Stimulated activated naive CD8-positive, alpha-beta T cell treated with anti-CD3 and anti-CD28 coated beads, Interleukin-15, amount 100 ng/mL, for 72 hours (primary cell): Measurements from ENCODE around the gene ZNF138.
A peak's percentile ranks its signal among the peaks of the same experiment; 100 is the strongest.

Experiments used
- ATAC-seq: fragments of 150-1000 bp; cut with Tn5 transposase; 2 replicates; pipeline ENCODE4 v1.10.0; 2021; ENCODE audit warnings: mild to moderate bottlenecking, moderate library complexity
- DNase-seq, 2 donors: peaks; one replicate each; pipeline ENCODE4 v3.0.0; 2021 to 2022
- H3K27ac Mint-ChIP-seq, 2 donors: one replicate each; pipeline ENCODE4 v1.8.0; 2022; ENCODE audit warnings: mild to moderate bottlenecking in 2 of 2, mixed read lengths in 2 of 2, moderate library complexity in 2 of 2
- H3K27me3 Mint-ChIP-seq: one replicate; pipeline ENCODE4 v1.8.0; 2022; ENCODE audit warnings: mixed read lengths
- H3K4me1 Mint-ChIP-seq: one replicate; pipeline ENCODE4 v1.8.0; 2022; ENCODE audit warnings: mild to moderate bottlenecking, mixed read lengths
- H3K4me3 Mint-ChIP-seq, 2 donors: one replicate each; pipeline ENCODE4 v1.8.0; 2022; ENCODE audit warnings: mild to moderate bottlenecking in 2 of 2, mixed read lengths in 2 of 2, moderate library complexity in 1 of 2
- H3K9me3 Mint-ChIP-seq, 2 donors: one replicate each; pipeline ENCODE4 v1.8.0; 2022; ENCODE audit warnings: mixed read lengths in 2 of 2

Gene ZNF138

DNA sequence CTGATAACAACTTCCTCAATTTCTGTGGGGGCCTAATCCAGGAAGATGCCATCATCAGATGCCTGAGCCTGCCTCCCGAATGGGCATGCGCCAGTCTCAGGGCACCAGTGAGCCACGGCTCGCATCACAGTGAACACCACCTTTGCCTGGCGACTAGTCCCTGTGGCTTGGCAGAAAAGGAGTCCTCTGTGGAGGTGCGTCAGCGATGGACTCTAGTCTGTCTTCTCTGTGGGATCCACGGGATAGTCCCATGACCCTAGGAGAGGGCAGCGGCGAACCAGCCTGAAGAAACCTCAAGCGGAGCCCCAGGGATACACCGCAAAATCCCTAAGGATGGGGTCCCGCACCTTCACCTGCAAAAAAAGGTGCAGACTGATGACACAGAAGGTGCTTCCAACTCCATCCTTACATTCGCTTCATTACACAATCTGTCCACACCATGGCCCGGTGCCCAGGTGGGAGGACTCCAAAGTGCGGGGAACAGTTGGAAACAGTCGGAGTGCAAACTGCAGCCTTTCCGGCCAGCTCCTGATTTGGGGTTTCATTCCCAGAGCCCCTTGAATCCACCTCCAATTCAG lies 73.7 kb downstream of the ZNF138 start:
- Mint-ChIP-seq H3K9me3 (peaks cover 0 to 23% of the 10 kb centered on the region in 2 donors), H3K4me1 (no peaks in the 10 kb centered on the region), H3K4me3 (no peak overlapping the region), H3K27me3 (peaks cover 8% of the 10 kb centered on the region), H3K27ac (no peak overlapping the region)
- DNase-seq, result no peak
- no peak for ATAC-seq

DNA sequence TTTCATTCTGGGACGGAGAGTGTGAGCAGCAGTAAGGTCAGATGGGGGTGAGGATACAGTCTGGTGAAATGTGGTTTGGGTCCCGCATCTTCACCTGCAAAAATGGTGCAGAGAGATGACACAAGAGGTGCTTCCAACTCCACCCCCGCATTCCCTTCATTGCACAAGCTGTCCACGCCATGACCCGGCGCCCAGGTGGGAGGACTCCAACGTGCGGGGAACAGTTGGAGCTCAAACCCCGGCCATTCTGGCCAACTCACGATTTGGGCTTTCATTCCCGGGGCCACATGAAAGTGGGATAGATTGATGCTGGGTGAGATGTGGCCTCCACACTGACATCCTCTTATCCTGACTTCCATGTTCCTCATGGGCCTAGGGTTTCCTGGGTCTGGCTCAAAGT lies 74.3 kb downstream of the ZNF138 start:
- DNase-seq (no peak), ATAC-seq (no peak)
- peaks cover 0 to 23% of the 10 kb centered on the region in 2 donors for H3K9me3 Mint-ChIP-seq
- peaks cover 8% of the 10 kb centered on the region for H3K27me3 Mint-ChIP-seq
- H3K27ac Mint-ChIP-seq, result no peak overlapping the region
- H3K4me1 Mint-ChIP-seq, result no peaks in the 10 kb centered on the region
- H3K4me3 Mint-ChIP-seq, result no peak overlapping the region

GRCh38 chr7:64869121-64869725 lies 75.0 kb downstream of the ZNF138 start:
- H3K27ac Mint-ChIP-seq, result no peak overlapping the region
- H3K9me3 Mint-ChIP-seq, result peaks cover 0 to 23% of the 10 kb centered on the region in 2 donors
- no peak overlapping the region for H3K4me3 Mint-ChIP-seq
- no peaks in the 10 kb centered on the region for H3K4me1 Mint-ChIP-seq
- DNase-seq (no peak), ATAC-seq (no peak)
- peaks cover 8% of the 10 kb centered on the region for H3K27me3 Mint-ChIP-seq

DNA sequence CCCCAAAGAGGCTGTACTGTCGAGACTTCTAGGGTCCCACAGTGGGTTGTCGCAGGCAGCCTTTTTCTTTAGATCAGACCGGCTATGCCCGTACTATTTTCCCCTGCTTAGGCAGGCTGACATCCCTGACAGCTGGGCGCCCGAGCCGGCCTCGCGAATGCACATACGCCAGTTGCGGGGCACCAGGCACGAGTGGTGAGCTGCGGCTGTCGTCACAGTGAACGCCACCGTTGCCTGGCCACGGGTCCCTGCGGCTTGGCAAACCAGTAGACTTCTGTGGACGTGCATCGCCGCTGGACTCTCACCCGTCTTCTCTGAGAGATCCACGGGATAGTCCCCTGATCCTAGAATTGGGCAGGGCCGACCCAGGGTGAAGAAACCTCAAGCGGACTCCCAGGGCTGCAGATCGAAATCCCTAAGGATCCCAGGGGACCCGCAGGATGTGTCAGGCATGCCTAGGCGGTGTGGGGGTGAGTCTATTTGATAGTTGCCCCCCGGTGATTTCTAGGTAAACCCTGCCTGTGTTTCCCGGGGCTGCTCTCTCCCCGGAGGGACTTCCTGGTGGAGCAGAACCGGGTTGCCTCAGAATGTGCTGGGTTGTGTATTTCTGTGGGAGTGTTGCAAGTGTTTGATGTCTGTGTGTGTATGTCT lies 75.8 kb downstream of the ZNF138 start:
- ATAC-seq (no peak), DNase-seq (no peak)
- H3K9me3 Mint-ChIP-seq, result peaks cover 0 to 23% of the 10 kb centered on the region in 2 donors
- no peaks in the 10 kb centered on the region for H3K4me1 Mint-ChIP-seq
- no peak overlapping the region for H3K27ac Mint-ChIP-seq
- no peak overlapping the region for H3K4me3 Mint-ChIP-seq
- H3K27me3 Mint-ChIP-seq, result peaks cover 8% of the 10 kb centered on the region

- no peak overlapping the region for H3K27ac Mint-ChIP-seq
- H3K4me1 Mint-ChIP-seq, result no peaks in the 10 kb centered on the region
- DNase-seq (no peak), ATAC-seq (no peak)
- peaks cover 7% of the 10 kb centered on the region for H3K27me3 Mint-ChIP-seq
- peaks cover 0 to 23% of the 10 kb centered on the region in 2 donors for H3K9me3 Mint-ChIP-seq
- H3K4me3 Mint-ChIP-seq, result no peak overlapping the region
Observed at GRCh38 chr7:64870656-64871055, 76.4 kb downstream of the ZNF138 start.

GRCh38 chr7:64871761-64872160 lies 77.5 kb downstream of the ZNF138 start:
- Mint-ChIP-seq H3K4me1 (peaks cover under 1% of the 10 kb centered on the region), H3K27ac (no peak overlapping the region), H3K9me3 (peaks cover 0 to 23% of the 10 kb centered on the region in 2 donors), H3K4me3 (no peak overlapping the region), H3K27me3 (peaks cover 6% of the 10 kb centered on the region)
- DNase-seq, result no peak
- ATAC-seq, result no peak

- H3K27me3 Mint-ChIP-seq, result peaks cover 14% of the 10 kb centered on the region
- H3K27ac Mint-ChIP-seq, result no peak overlapping the region
- peaks cover 8% of the 10 kb centered on the region for H3K4me1 Mint-ChIP-seq
- H3K4me3 Mint-ChIP-seq, result no peak overlapping the region
- no peak for ATAC-seq
- H3K9me3 Mint-ChIP-seq, result peaks cover 0 to 22% of the 10 kb centered on the region in 2 donors
- no peak for DNase-seq
Observed at GRCh38 chr7:64872351-64873154, 78.3 kb downstream of the ZNF138 start.

GRCh38 chr7:64873155-64873500 lies 78.9 kb downstream of the ZNF138 start:
- ATAC-seq, result no peak
- Mint-ChIP-seq H3K4me3 (no peak overlapping the region), H3K27me3 (peaks cover 20% of the 10 kb centered on the region), H3K27ac (no peak overlapping the region), H3K4me1 (peaks cover 13% of the 10 kb centered on the region), H3K9me3 (peaks cover 0 to 18% of the 10 kb centered on the region in 2 donors)
- DNase-seq, result no peak

DNA sequence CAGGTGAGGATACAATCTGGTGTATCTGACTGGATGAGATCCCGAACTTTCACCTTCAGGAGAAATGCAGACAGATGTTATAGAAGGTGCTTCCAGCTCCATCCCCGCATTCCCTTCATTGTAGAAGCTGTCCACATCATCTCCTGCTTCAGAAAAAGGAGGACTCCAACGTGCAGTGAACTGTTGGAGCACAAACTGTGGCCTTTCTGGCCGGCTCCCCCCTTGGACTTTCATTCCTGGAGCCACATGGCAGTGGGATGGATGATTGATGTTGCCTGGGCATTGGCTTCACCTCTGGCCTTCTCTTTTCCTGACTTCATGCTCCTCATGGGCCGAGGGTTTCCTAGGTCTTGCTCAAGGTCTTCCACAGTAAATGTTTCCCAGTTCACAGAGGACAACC lies 79.3 kb downstream of the ZNF138 start:
- no peak for ATAC-seq
- Mint-ChIP-seq H3K9me3 (peaks cover 0 to 18% of the 10 kb centered on the region in 2 donors), H3K27me3 (peaks cover 20% of the 10 kb centered on the region)

DNA sequence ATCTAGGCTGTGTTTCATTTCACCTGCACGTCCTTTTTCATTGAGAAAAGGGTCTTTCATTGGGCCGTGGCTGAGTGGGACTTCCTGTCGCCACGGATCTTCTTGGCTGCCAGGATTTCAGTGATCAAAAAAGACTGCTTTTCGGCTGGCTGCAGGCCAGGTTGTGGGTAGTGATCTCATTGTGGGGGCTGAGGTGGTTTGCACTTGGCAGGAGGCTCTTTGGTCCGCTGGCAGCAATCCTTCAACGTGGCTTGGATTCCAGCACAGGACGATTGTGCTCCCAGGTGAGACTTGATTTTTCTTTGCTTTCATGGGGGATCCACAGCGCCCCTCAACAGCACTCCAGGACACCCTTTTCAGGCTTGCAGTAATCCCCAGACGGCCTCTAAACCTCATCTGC lies 79.9 kb downstream of the ZNF138 start:
- Mint-ChIP-seq H3K27me3 (peaks cover 20% of the 10 kb centered on the region), H3K9me3 (peaks cover 0 to 18% of the 10 kb centered on the region in 2 donors), H3K4me3 (no peak overlapping the region), H3K27ac (no peak overlapping the region), H3K4me1 (peaks cover 13% of the 10 kb centered on the region)
- DNase-seq (no peak), ATAC-seq (no peak)

More for the DNA sequence above, 79.3 kb downstream of the ZNF138 start:
- no peak for DNase-seq
- no peak overlapping the region for H3K27ac Mint-ChIP-seq
- peaks cover 13% of the 10 kb centered on the region for H3K4me1 Mint-ChIP-seq
- no peak overlapping the region for H3K4me3 Mint-ChIP-seq

DNA sequence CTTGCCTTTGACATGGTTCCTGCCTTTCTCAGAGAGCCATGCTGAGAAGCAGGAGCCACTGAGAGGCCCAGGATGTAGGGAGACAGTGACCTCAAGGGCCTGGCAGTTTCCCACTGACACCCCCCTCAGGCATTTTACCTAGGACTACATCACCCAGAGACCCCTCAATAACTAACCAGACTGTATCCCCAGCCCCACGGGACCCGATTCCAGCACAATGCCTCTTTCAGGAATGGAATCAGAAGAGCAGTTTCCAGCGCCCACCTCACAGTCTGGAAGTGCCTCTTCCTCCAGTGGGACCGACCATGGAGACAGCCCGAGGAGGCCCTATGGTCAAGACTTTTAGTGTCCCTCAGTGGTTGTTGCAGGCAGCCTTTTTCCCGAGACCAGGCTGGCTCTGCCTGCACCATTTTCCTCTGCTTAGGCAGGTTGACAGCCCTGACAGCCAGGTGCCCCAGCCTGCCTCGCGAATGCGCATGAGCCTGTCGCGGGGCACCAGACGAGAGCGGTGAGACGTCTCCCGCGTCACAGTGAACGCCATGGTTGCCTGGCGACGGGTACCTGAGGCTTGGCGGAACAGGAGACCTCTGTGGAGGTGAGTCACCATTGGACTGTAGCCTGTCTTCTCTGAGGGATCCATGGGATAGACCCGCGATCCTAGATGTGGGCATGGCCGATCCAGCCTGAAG lies 80.5 kb downstream of the ZNF138 start:
- H3K4me3 Mint-ChIP-seq, result no peak overlapping the region
- ATAC-seq (no peak), DNase-seq (no peak)
- peaks cover 25% of the 10 kb centered on the region for H3K27me3 Mint-ChIP-seq
- peaks cover 0 to 14% of the 10 kb centered on the region in 2 donors for H3K9me3 Mint-ChIP-seq
- H3K27ac Mint-ChIP-seq, result no peak overlapping the region
- H3K4me1 Mint-ChIP-seq, result peaks cover 13% of the 10 kb centered on the region

DNA sequence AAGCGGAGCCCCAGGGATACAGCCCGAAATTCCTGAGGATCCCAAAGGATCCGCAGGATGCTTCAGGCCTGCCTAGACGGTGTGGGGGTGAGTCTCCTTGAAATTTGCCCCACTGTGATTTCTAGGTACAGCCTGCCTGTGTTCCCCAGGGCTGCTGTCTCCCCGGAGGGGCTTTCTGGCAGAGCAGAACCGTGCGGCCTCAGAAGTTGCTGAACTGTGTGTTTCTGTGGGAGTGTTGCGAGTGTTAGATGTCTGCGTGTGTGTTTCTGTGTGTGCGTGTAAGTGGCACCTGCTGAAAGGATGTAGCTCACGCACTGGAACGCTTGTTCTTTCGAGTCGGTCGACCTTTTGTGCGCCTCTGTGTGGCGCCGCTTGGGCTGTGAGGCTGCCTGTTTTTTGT lies 81.0 kb downstream of the ZNF138 start:
- Mint-ChIP-seq H3K4me1 (peaks cover 13% of the 10 kb centered on the region), H3K4me3 (no peak overlapping the region), H3K27ac (no peak overlapping the region), H3K27me3 (peaks cover 30% of the 10 kb centered on the region), H3K9me3 (peaks cover 0 to 10% of the 10 kb centered on the region in 2 donors)
- DNase-seq (no peak), ATAC-seq (no peak)

- Mint-ChIP-seq H3K4me3 (no peak overlapping the region), H3K9me3 (peaks cover 0 to 4% of the 10 kb centered on the region in 2 donors), H3K27me3 (peaks cover 35% of the 10 kb centered on the region), H3K4me1 (peaks cover 13% of the 10 kb centered on the region), H3K27ac (no peak overlapping the region)
- DNase-seq, result no peak
- no peak for ATAC-seq
Observed at GRCh38 chr7:64875658-64876406, 81.6 kb downstream of the ZNF138 start.

DNA sequence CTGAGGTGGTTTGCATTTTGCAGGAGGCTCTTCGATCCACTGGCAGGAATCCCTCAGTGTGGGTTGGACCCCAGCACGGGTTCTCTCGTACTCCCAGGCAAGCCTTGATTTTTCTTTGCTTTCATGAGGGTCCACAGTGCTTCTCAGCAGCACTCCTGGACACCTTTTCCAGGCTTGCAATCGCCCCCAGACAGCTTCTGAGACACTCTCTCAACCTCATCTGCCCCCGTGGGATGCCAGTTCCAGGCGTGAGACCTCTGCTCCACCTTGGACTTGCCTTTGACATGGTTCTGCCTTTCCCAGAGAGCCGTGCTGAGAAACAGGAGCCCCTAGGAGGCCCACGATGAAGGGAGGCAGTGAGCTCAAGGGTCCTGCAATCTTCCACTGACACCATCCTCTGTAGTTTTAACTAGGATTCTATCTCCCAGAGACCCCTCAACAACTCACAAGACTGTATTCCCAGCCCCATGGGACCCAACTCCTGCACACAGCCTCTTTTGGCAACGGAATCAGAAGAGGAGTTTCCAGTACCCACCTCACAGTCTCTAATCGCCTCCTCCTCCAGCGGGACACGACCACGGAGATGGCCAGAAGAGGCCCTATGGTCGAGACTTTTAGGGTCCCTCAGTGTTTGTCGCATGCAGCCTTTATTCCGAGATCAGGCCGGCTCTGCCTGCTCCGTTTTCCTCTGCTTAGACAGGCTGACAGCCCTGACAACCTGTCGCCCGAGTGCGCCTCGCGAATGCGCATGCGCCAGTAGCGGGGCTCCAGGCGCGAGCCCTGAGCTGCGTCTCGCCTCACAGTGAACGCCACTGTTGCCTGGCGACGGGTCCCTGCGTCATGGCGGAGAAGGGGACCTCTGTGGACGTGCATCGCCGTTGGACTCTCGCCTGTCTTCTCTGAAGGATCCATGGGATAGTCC lies 82.8 kb downstream of the ZNF138 start:
- Mint-ChIP-seq H3K4me1 (peaks cover 17% of the 10 kb centered on the region), H3K27me3 (peaks cover 47% of the 10 kb centered on the region), H3K27ac (peak overlapping the region in 1 of 2 donors; percentile 30), H3K4me3 (peak overlapping the region; percentile 77 to 78), H3K9me3 (no peaks in the 10 kb centered on the region)
- peak; percentile 72 to 78 for DNase-seq
- peak; percentile 92 for ATAC-seq
